HG02763 (cell line): ENCODE results near the gene TEX261.

Experiments
- ATAC-seq: cut with Tn5 transposase; IDR thresholded peaks from one replicate; pipeline ENCODE4 v1.9.1; 2021; ENCODE audit warnings: mild to moderate bottlenecking, moderate library complexity; ENCODE audit not compliant: unreplicated experiment

Gene TEX261

DNA sequence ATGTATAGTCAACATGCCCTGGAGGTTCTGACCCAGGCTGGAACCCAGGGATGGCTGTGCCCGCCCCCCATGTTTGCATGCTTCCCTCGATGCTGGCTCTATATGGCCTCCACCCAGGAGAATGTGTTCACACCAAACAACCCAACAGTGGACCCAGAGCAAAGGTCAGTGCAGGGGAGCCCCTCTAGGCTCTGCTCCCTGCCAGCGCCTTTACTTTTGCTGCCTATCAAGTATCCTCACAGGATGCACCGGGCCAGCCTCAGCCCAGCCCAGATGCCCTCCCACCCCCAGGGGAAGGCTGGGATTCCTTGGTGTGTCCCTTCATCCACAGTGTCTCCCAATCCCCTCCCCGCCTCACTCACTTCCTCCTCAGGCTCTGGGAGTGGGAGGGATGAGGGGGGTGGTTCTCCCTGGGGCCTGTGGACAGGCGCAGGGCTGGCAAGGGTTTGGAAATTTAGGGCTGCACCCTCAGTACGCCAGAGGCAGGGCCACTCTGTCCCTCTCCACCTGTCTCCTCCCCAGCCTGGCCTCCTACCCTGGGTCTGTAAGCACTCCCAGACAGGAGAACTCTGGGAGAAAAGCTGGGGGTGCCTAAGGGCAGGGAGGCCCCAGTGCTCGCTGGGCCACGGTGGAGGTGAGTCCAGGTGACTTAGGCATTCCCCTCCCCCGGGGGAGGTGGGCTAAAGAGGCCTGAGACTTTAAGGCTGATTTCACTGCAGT lies 56.6 kb downstream of the TEX261 start:
- ATAC-seq: no peak

DNA sequence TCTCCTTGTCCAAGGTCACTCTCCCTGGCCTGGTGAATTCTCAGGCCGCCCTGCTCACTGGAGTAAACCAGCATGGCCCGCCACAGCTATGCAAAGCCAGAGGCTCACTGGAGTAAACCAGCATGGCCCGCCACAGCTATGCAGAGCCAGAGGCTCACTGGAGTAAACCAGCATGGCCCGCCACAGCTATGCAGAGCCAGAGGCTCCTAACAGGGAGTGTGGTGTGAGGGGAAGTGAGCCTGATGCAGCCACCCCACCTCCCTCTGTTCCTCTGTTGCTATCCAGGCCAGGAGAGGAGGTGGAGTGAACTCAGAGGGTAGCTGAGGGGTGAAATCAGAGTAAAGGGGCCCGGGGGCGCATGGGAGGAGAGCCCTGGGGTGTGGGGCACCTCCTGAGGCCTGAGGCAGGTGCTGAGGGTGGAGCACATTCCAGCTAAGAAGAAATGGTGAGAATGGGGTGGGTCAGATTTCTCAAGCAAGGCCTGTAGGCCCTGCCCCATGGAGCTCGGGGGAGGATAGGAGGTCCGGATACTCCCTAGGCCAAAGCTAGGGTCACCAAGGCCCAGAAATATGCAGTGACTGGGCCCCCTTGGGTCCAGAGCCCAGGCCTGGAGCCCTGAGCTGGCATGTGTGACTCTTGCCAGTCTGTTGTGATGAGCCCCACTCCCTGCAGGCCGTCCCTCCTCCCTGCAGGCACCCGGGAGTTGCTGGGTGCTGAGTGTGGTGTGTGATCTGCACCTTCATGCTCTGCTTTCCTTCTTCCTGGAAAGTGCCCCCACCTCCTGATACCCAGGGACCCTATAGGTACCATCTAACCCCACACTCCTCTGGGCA lies 57.5 kb downstream of the TEX261 start:
- no peak for ATAC-seq

DNA sequence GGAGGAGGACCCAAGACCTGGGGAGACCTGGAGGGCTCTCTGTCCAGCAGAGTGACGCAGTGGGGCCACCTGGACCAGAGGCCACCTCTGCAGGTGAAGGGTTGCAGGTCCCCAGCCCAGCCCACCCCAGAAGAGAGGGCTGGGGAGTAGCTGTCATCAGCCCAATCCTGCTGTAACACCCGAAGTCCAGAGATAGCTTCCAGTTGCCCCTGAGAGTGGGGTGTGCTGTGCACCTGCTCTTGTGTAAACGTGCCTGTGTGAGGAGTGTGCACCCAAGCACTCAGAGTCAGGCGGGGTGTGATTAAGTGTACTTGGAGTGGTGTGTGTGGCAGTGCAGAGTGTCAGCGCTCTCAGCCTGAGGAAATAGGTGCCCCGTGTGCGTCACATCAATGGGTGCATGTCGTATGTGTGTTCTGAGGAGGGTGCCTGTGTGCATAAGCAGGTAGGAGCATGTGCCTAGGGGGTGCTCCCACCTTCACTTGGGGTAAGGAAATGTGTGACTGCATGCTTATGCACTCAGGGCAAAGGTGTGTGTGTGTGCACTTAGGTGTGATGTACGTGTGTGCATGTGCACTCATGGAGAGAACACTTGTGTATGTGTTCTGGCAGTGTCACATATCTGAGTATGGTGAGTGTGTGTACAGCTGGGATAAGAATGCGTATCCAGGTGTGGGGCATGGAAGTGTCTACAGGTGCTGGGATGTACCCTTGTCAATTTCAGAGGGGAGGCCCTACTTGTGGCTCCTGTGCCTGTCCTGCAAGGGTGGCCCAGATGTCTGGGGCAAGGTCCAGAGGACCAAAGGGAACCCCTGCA lies 58.3 kb downstream of the TEX261 start:
- no peak for ATAC-seq
